ENCODE results near the gene LUC7L.

DNA sequence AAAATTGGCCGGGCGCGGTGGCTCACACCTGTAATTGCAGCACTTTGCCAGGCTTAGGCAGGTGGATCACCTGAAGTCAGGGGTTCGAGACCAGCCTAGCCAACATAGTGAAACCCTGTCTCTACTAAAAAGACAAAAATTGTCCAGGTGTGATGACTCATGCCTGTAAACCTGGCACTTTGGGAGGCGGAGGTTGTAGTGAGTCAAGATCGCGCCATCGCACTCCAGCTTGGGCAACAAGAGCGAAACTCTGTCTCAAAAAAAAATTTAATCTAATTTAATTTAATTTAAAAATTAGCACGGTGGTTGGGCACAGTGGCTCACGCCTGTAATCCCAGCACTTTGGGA lies 50.6 kb downstream of the LUC7L start:
- TF ChIP-seq CTCF (IDR thresholded peaks at IDR 0.05; ENCODE audit: low read length) (no peak), EZH2 (IDR thresholded peaks at IDR 0.05; ENCODE audit: borderline replicate concordance, low read length) (no peak)

Data from OCI-LY1 (cell line).